HCT116 (cell line): Measurements from ENCODE around the gene PFKFB2. TPM values are rescaled to one million over a fixed set of nuclear protein-coding genes. Genes with fewer than 3 reads are reported as not detected.

ENCODE experiments used
- ATAC-seq: fragments of 200-7000 bp; cut with Tn5 transposase; 2 replicates; pipeline ENCODE4 v1.9.1; 2020; ENCODE audit warnings: mild to moderate bottlenecking, moderate library complexity
- BruUV-seq: library from RNA; stranded (reverse); fragments of 400-500 nt; replicated peaks from 2 replicates; lab custom pipeline; 2021; lab: Mats Ljungman, UMichigan
- CTCF ChIA-PET: fragments of 300-600 bp; sonication (Branson Sonifier 250); formaldehyde crosslinking; loops from one replicate; lab custom pipeline; 2021; ENCODE audit warnings: antibody characterized with exemption; lab: Charles Lee
- POLR2A ChIA-PET: fragments of 300-600, 350-600 bp; sonication (Branson Sonifier 250); formaldehyde crosslinking; loops from one replicate; lab custom pipeline; 2021; ENCODE audit warnings: antibody characterized with exemption; lab: Charles Lee
- RAD21 ChIA-PET, 2 experiments: fragments of 300-600 bp; sonication (Branson Sonifier 250); formaldehyde crosslinking; loops; one replicate each; lab custom pipeline; 2023; ENCODE audit warnings: low total read pairs in 2 of 2; ENCODE audit not compliant: uncharacterized antibody in 2 of 2, unreplicated experiment in 2 of 2, low non-redundant PET in 1 of 2; lab: Charles Lee
- DNase-seq: peaks from one replicate; pipeline ENCODE4 v3.0.0-alpha.2; 2010; ENCODE audit warnings: low read depth, low spot score
- H2AFZ ChIP-seq: fragments of 200-600 bp; shearing (Covaris generic), sonication (generic); 2 replicates; pipeline ENCODE4 v1.6.1; 2017; ENCODE audit warnings: low read depth, mixed run types, mixed read lengths, antibody characterized with exemption, low read length; ENCODE audit not compliant: poor library complexity, severe bottlenecking
- H3K27ac ChIP-seq: 2 replicates; pipeline ENCODE4 v1.5.1; 2012; ENCODE audit warnings: low read depth, low read length
- H3K27me3 ChIP-seq: fragments of 200-600 bp; sonication (generic); 2 replicates; pipeline ENCODE4 v1.6.1; 2016; ENCODE audit warnings: mixed run types, low read length, mixed read lengths; ENCODE audit not compliant: insufficient read depth
- H3K36me3 ChIP-seq, 2 experiments: fragments of 200-500 bp in 1 of 2; fragments of 200-600 bp in 1 of 2; sonication (Bioruptor generic) in 1 of 2; sonication (generic) in 1 of 2; 2 replicates each; pipeline versions ENCODE4 v1.5.1 to v1.6.1; 2014 to 2016; ENCODE audit warnings: low read length in 2 of 2, inconsistent platforms in 1 of 2, mixed read lengths in 1 of 2, mixed run types in 1 of 2; ENCODE audit not compliant: insufficient read depth in 2 of 2, control insufficient read depth in 1 of 2
- H3K4me1 ChIP-seq, 2 experiments: fragments of 200-600 bp in 1 of 2; sonication (generic) in 1 of 2; 2 replicates each; pipeline versions ENCODE4 v1.5.1 to v1.6.1; 2012 to 2017; ENCODE audit warnings: low read length in 2 of 2, inconsistent platforms in 1 of 2, mild to moderate bottlenecking in 1 of 2, mixed read lengths in 1 of 2, mixed run types in 1 of 2, moderate library complexity in 1 of 2; ENCODE audit not compliant: insufficient read depth in 2 of 2, control insufficient read depth in 1 of 2
- H3K4me2 ChIP-seq: fragments of 200-600 bp; sonication (generic); 2 replicates; pipeline ENCODE4 v1.6.1; 2017; ENCODE audit warnings: mixed run types, low read length, mixed read lengths
- H3K4me3 ChIP-seq, 2 experiments: fragments of 200-600 bp in 1 of 2; sonication (generic) in 1 of 2; replicated peaks in 1 of 2; 2 replicates each; pipeline ENCODE4 v1.5.1; 2011 to 2016; ENCODE audit warnings: low read length in 2 of 2, control low read depth in 1 of 2, low read depth in 1 of 2, mild to moderate bottlenecking in 1 of 2, mixed read lengths in 1 of 2, mixed run types in 1 of 2
- H3K79me2 ChIP-seq: fragments of 200-600 bp; sonication (generic); 2 replicates; pipeline ENCODE4 v1.6.1; 2017; ENCODE audit warnings: mild to moderate bottlenecking, mixed run types, low read length, moderate library complexity, mixed read lengths; ENCODE audit not compliant: insufficient read depth
- H3K9ac ChIP-seq: fragments of 200-600 bp; sonication (generic); 2 replicates; pipeline ENCODE4 v1.6.1; 2016; ENCODE audit warnings: low read length, mixed read lengths
- H3K9me2 ChIP-seq: fragments of 200-600 bp; sonication (generic), shearing (Covaris generic); 2 replicates; pipeline ENCODE4 v1.6.1; 2017; ENCODE audit warnings: mixed run types, mild to moderate bottlenecking, moderate library complexity; ENCODE audit not compliant: insufficient read depth
- H3K9me3 ChIP-seq, 2 experiments: fragments of 200-500 bp in 1 of 2; fragments of 200-600 bp in 1 of 2; sonication (Bioruptor generic) in 1 of 2; sonication (generic) in 1 of 2; 2 replicates each; pipeline ENCODE4 v1.6.1; 2014 to 2017; ENCODE audit warnings: low read length in 2 of 2, mixed read lengths in 2 of 2, inconsistent platforms in 1 of 2, low read depth in 1 of 2, mild to moderate bottlenecking in 1 of 2, mixed run types in 1 of 2, moderate library complexity in 1 of 2; ENCODE audit not compliant: control insufficient read depth in 1 of 2, insufficient read depth in 1 of 2
- H4K20me1 ChIP-seq: fragments of 200-600 bp; sonication (generic), shearing (Covaris generic); 2 replicates; pipeline ENCODE4 v1.6.1; 2017; ENCODE audit warnings: mixed run types, mild to moderate bottlenecking, moderate library complexity; ENCODE audit not compliant: insufficient read depth
- ATF3 ChIP-seq: IDR thresholded peaks from 2 replicates; pipeline ENCODE4 v1.6.1; 2012
- CBX3 ChIP-seq: IDR thresholded peaks from 2 replicates; pipeline ENCODE4 v1.6.1; 2012; ENCODE audit warnings: low read depth
- CEBPB ChIP-seq: IDR thresholded peaks from 2 replicates; pipeline ENCODE4 v1.6.1; 2012; ENCODE audit warnings: low read depth
- CTCF ChIP-seq, 3 experiments: fragments of 200-600 bp in 1 of 3; sonication (generic) in 1 of 3; IDR thresholded peaks in 2 of 3; conservative IDR thresholded peaks in 1 of 3; 2 replicates each; pipeline ENCODE4 v1.5.1; 2012 to 2017; ENCODE audit warnings: low read depth in 2 of 3, low read length in 2 of 3, antibody characterized with exemption in 1 of 3, borderline replicate concordance in 1 of 3, control low read depth in 1 of 3, mild to moderate bottlenecking in 1 of 3, mixed read lengths in 1 of 3, mixed run types in 1 of 3, moderate library complexity in 1 of 3; ENCODE audit not compliant: insufficient read depth in 1 of 3
- EGR1 ChIP-seq: IDR thresholded peaks from 2 replicates; pipeline ENCODE4 v1.6.1; 2012; ENCODE audit warnings: low read depth
- ELF1 ChIP-seq: IDR thresholded peaks from 2 replicates; pipeline ENCODE4 v1.6.1; 2012; ENCODE audit warnings: low read depth, borderline replicate concordance
- EZH2 ChIP-seq: fragments of 200-600 bp; sonication (generic); IDR thresholded peaks from 2 replicates; pipeline ENCODE4 v1.6.1; 2017; ENCODE audit warnings: antibody characterized with exemption, mixed run types
- EZH2phosphoT487 ChIP-seq: fragments of 200-600 bp; IDR thresholded peaks from 2 replicates; pipeline ENCODE4 v1.6.1; 2018; ENCODE audit warnings: antibody characterized with exemption, borderline replicate concordance
- FOSL1 ChIP-seq: IDR thresholded peaks from 2 replicates; pipeline ENCODE4 v1.6.1; 2012; ENCODE audit warnings: low read depth
- JUND ChIP-seq: IDR thresholded peaks from 2 replicates; pipeline ENCODE4 v1.6.1; 2012
- MAX ChIP-seq: IDR thresholded peaks from 2 replicates; pipeline ENCODE4 v1.6.1; 2012
- POLR2A ChIP-seq: IDR thresholded peaks from 2 replicates; pipeline ENCODE4 v1.7.0; 2011; ENCODE audit warnings: borderline replicate concordance; ENCODE audit not compliant: insufficient read depth, insufficient read length; ENCODE audit errors: extremely low read depth
- POLR2AphosphoS5 ChIP-seq: IDR thresholded peaks from 2 replicates; pipeline ENCODE4 v1.6.1; 2011; ENCODE audit warnings: mild to moderate bottlenecking, low read depth, low read length, moderate library complexity
- RAD21 ChIP-seq: IDR thresholded peaks from 2 replicates; pipeline ENCODE4 v1.6.1; 2012; ENCODE audit warnings: low read depth, mild to moderate bottlenecking
- SIN3A ChIP-seq: IDR thresholded peaks from 2 replicates; pipeline ENCODE4 v1.6.1; 2012; ENCODE audit warnings: low read depth
- SP1 ChIP-seq: IDR thresholded peaks from 2 replicates; pipeline ENCODE4 v1.6.1; 2012; ENCODE audit warnings: low read depth
- SRF ChIP-seq: IDR thresholded peaks from 2 replicates; pipeline ENCODE4 v1.6.1; 2012; ENCODE audit warnings: low read depth
- TCF7L2 ChIP-seq: IDR thresholded peaks from 2 replicates; pipeline ENCODE4 v1.7.0; 2011; ENCODE audit warnings: borderline replicate concordance, inconsistent platforms; ENCODE audit not compliant: insufficient read depth, insufficient read length; ENCODE audit errors: extremely low read depth
- YY1 ChIP-seq: IDR thresholded peaks from 2 replicates; pipeline ENCODE4 v1.6.1; 2011; ENCODE audit warnings: low read length, low read depth, moderate library complexity, mild to moderate bottlenecking; ENCODE audit not compliant: insufficient replicate concordance; ENCODE audit errors: extremely low read depth
- ZBTB33 ChIP-seq: IDR thresholded peaks from 2 replicates; pipeline ENCODE4 v1.6.1; 2011; ENCODE audit warnings: mild to moderate bottlenecking, low read length, moderate library complexity; ENCODE audit not compliant: insufficient replicate concordance; ENCODE audit errors: extremely low read depth
- ZFX ChIP-seq: fragments of 450-650 bp; IDR thresholded peaks from 2 replicates; pipeline ENCODE4 v1.6.1; 2017
- ZNF274 ChIP-seq: fragments of 200-500 bp; sonication (Bioruptor generic); IDR thresholded peaks from 2 replicates; pipeline ENCODE4 v1.6.1; 2014; ENCODE audit warnings: mild to moderate bottlenecking, low read depth, low read length, inconsistent platforms
- intact Hi-C: fragments of 100-400 bp; cut with micrococcal nuclease; formaldehyde crosslinking; loops from 2 replicates; pipeline ENCODE4 v1.10.0; 2022
- total RNA-seq: library from RNA; stranded (reverse); gene quantifications from one replicate; pipeline ENCODE4 v1.2.1, GENCODE V29; 2021; ENCODE audit not compliant: unreplicated experiment

The PFKFB2 gene
- total RNA-seq, 1 experiment from 2014 or later, result 13.9 TPM

- Histone ChIP-seq H3K9ac (peak overlapping the region; percentile 62), H3K27me3 (no peaks in the 10 kb centered on the region), H3K36me3 (no peaks in the 10 kb centered on the region), H3K27ac (peak overlapping the region; percentile 56; the same call in 1 of the 2 replicates), H3K4me1 (peaks cover 25 to 73% of the 10 kb centered on the region in 2 experiments), H4K20me1 (no peaks in the 10 kb centered on the region), H3K9me3 (no peaks in the 10 kb centered on the region; a peak in 1 of 4 replicates), H3K4me3 (peak overlapping the region in 1 of 2 experiments; percentile 33; a peak in 2 of 4 replicates), H3K4me2 (peak overlapping the region; percentile 71), H3K79me2 (no peaks in the 10 kb centered on the region), H2AFZ (peak overlapping the region; percentile 40), H3K9me2 (no peaks in the 10 kb centered on the region)
- TF ChIP-seq YY1 (peak; percentile 5), EZH2phosphoT487 (no peak), SIN3A (no peak), ZNF274 (no peak), TCF7L2 (no peak), SP1 (peak; percentile 78), JUND (peak; percentile 38; the same call in 1 of the 2 replicates), MAX (peak; percentile 26; the same call in 1 of the 2 replicates), ATF3 (no peak), ELF1 (no peak), EZH2 (no peak), RAD21 (0 out of 2 replicates have a peak, but pooled peaks have one; percentile 9), ZBTB33 (no peak), EGR1 (no peak), FOSL1 (peak; percentile 50; the same call in 1 of the 2 replicates), CBX3 (peak; percentile 45; the same call in 1 of the 2 replicates), CTCF (IDR thresholded peaks at IDR 0.05 in 2 of 3, conservative IDR thresholded peaks at IDR 0.05 in 1 of 3; ENCODE audit: borderline replicate concordance in 1 of 3, insufficient read depth in 1 of 3, low read depth in 2 of 3, low read length in 2 of 3) (no peak), CEBPB (no peak), SRF (no peak), POLR2AphosphoS5 (peak; percentile 43; the same call in 1 of the 2 replicates), ZFX (no peak), POLR2A (no peak)
- ChIA-PET POLR2A (interaction anchor here (1.3 to 1.4 kb wide), 2 partner anchors 21 to 45 kb away, joined by 3 read pairs; partner anchors contain the start of gene PFKFB2), RAD21 (no interaction called here), CTCF (interaction anchor here (1.0 to 2.3 kb wide), 2 partner anchors 18 to 36 kb away, joined by 3 to 5 read pairs; no protein-coding TSS in a partner anchor)
- intact Hi-C loops, result no loop called here
- DNase-seq (peak; percentile 85), ATAC-seq (peak; percentile 75)
- BruUV-seq, result TSS peak; percentile 66
Measured at GRCh38 chr1:207007352-207008033, 45.6 kb upstream of the PFKFB2 start.
